Liver (tissue), 9 donors: ENCODE data around the gene ZNF260. TPM values are rescaled to one million over a fixed set of nuclear protein-coding genes. Genes with fewer than 3 reads are reported as not detected.
A peak's percentile ranks its signal among the peaks of the same experiment; 100 is the strongest.

Source experiments
- DNase-seq: peaks from one replicate; pipeline ENCODE4 v3.0.0-alpha.2; 2017; ENCODE audit warnings: low spot score
- H3K27ac ChIP-seq, 2 donors: one replicate each; pipeline ENCODE4 v1.7.0; 2013; ENCODE audit warnings: inconsistent platforms in 2 of 2, low read length in 2 of 2, control low read depth in 1 of 2, low read depth in 1 of 2, mild to moderate bottlenecking in 1 of 2
- H3K27me3 ChIP-seq, 4 donors: one replicate each; pipeline versions ENCODE4 v1.6.1 to v1.7.0; 2013; ENCODE audit warnings: low read length in 3 of 4, inconsistent platforms in 1 of 4, mild to moderate bottlenecking in 1 of 4, moderate library complexity in 1 of 4; ENCODE audit not compliant: control insufficient read depth in 4 of 4, insufficient read depth in 4 of 4
- H3K36me3 ChIP-seq, 4 donors: one replicate each; pipeline versions ENCODE4 v1.6.1 to v1.7.0; 2013; ENCODE audit warnings: low read length in 3 of 4, mild to moderate bottlenecking in 3 of 4, low read depth in 1 of 4, moderate library complexity in 1 of 4; ENCODE audit not compliant: control insufficient read depth in 4 of 4, insufficient read depth in 3 of 4
- H3K4me1 ChIP-seq, 4 donors: one replicate each; pipeline versions ENCODE4 v1.6.1 to v1.7.0; 2013; ENCODE audit warnings: low read length in 3 of 4, mild to moderate bottlenecking in 3 of 4, moderate library complexity in 1 of 4; ENCODE audit not compliant: control insufficient read depth in 4 of 4, insufficient read depth in 4 of 4
- H3K4me3 ChIP-seq, 3 donors: one replicate each; pipeline versions ENCODE4 v1.6.1 to v1.7.0; 2013; ENCODE audit warnings: low read length in 3 of 3, control low read depth in 1 of 3, low read depth in 1 of 3, mild to moderate bottlenecking in 1 of 3
- H3K9ac ChIP-seq, 2 donors: one replicate each; pipeline ENCODE4 v1.7.0; 2013; ENCODE audit warnings: low read length in 2 of 2, mild to moderate bottlenecking in 2 of 2, moderate library complexity in 2 of 2, control low read depth in 1 of 2, low read depth in 1 of 2
- H3K9me3 ChIP-seq, 4 donors: one replicate each; pipeline versions ENCODE4 v1.6.1 to v1.7.0; 2013; ENCODE audit warnings: low read length in 3 of 4; ENCODE audit not compliant: control insufficient read depth in 4 of 4
- EGR1 ChIP-seq, 2 donors: IDR thresholded peaks; 2 replicates each; pipeline ENCODE4 v1.6.1; 2016 to 2018; ENCODE audit warnings: antibody characterized with exemption in 2 of 2, low read depth in 2 of 2
- FOXA1 ChIP-seq: IDR thresholded peaks from 2 replicates; pipeline ENCODE4 v1.6.1; 2016; ENCODE audit warnings: antibody characterized with exemption
- FOXA2 ChIP-seq: IDR thresholded peaks from 2 replicates; pipeline ENCODE4 v1.6.1; 2016; ENCODE audit warnings: antibody characterized with exemption
- GABPA ChIP-seq, 2 donors: IDR thresholded peaks in 1 of 2; conservative IDR thresholded peaks in 1 of 2; 2 replicates each; pipeline ENCODE4 v1.6.1; 2016; ENCODE audit warnings: antibody characterized with exemption in 2 of 2, mild to moderate bottlenecking in 1 of 2, moderate library complexity in 1 of 2
- HNF4G ChIP-seq: IDR thresholded peaks from 2 replicates; pipeline ENCODE4 v1.6.1; 2016; ENCODE audit warnings: antibody characterized with exemption
- JUND ChIP-seq, 2 donors: IDR thresholded peaks; 2 replicates each; pipeline ENCODE4 v1.6.1; 2016; ENCODE audit warnings: antibody characterized with exemption in 2 of 2
- SP1 ChIP-seq: IDR thresholded peaks from 2 replicates; pipeline ENCODE4 v1.6.1; 2018; ENCODE audit warnings: antibody characterized with exemption, mild to moderate bottlenecking
- TAF1 ChIP-seq: conservative IDR thresholded peaks from 2 replicates; pipeline ENCODE4 v1.6.1; 2016; ENCODE audit warnings: antibody characterized with exemption, mild to moderate bottlenecking
- WGBS: extraction: QIAGEN DNeasy Blood & Tissue Kit; methylation state at CpG from one replicate; pipeline ENCODE4 v1.1.7; 2013; 5-methylcytosine and 5-hydroxymethylcytosine counted together
- polyA plus RNA-seq, 2 donors: library from polyadenylated mRNA; stranded (reverse) in 1 of 2; unstranded in 1 of 2; fragments of 200-250 nt in 1 of 2; fragments of >200 nt in 1 of 2; fragmentation: Nextera tagmentation in 1 of 2; extraction: Ambion mirVana in 1 of 2; gene quantifications; one replicate each; pipeline versions ENCODE4 v1.2.1 to v1.2.3, GENCODE V29; 2013 to 2015
- total RNA-seq, 2 donors: library from RNA; depleted of rRNA; stranded (reverse); fragments of >200 nt; gene quantifications; one replicate each; pipeline ENCODE4 v1.2.3, GENCODE V29; 2014
- TF ChIP-seq, protein P1 (sequence below): fragments of 150-350 bp; IDR thresholded peaks from 2 replicates; pipeline ENCODE4 v1.5.1; 2017; ENCODE audit warnings: improper control_type of control experiment, low read depth, low read length; ENCODE audit not compliant: missing input control
- TF ChIP-seq, protein P2 (sequence below): IDR thresholded peaks from 2 replicates; pipeline ENCODE4 v1.6.1; 2016; ENCODE audit warnings: antibody characterized with exemption
- TF ChIP-seq, protein P3 (sequence below): IDR thresholded peaks from 2 replicates; pipeline ENCODE4 v1.6.1; 2016; ENCODE audit warnings: antibody characterized with exemption, mild to moderate bottlenecking
- donor health status: healthy.
- donor health status: healthy.
- donor health status: healthy.
- donor health status: healthy.
- donor health status: healthy.

The ZNF260 gene
- total and polyA plus RNA-seq, 4 donors, result 1.7 to 10.4 (median 5.6) TPM

DNA sequence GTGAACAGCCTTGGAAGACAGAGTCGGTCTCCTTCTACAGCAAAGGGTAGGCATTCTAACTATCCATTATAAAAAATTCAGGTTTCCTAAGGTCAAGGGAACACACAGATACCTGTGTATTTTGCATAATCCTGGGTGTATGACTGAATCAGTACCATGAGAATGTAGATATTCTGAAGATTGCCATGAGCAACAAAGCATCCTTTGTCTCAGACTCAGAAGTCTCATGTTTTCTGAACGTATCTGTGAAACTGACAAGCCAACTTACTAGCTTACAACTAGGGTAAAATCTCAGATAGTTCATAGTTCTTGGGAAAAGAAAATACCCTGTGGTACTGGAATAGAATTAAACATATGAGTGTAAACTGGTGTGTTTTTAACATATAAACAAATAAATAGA, 45.2 kb downstream of the ZNF260 start:
- TF ChIP-seq HNF4G, result no peak
- TF ChIP-seq SP1, result no peak
- TF ChIP-seq, protein P1, sequence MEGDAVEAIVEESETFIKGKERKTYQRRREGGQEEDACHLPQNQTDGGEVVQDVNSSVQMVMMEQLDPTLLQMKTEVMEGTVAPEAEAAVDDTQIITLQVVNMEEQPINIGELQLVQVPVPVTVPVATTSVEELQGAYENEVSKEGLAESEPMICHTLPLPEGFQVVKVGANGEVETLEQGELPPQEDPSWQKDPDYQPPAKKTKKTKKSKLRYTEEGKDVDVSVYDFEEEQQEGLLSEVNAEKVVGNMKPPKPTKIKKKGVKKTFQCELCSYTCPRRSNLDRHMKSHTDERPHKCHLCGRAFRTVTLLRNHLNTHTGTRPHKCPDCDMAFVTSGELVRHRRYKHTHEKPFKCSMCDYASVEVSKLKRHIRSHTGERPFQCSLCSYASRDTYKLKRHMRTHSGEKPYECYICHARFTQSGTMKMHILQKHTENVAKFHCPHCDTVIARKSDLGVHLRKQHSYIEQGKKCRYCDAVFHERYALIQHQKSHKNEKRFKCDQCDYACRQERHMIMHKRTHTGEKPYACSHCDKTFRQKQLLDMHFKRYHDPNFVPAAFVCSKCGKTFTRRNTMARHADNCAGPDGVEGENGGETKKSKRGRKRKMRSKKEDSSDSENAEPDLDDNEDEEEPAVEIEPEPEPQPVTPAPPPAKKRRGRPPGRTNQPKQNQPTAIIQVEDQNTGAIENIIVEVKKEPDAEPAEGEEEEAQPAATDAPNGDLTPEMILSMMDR, result no peak
- TF ChIP-seq FOXA2, result no peak
- TF ChIP-seq GABPA (IDR thresholded peaks at IDR 0.05 in 1 of 2, conservative IDR thresholded peaks at IDR 0.05 in 1 of 2), result no peak
- no peak for TF ChIP-seq TAF1
- TF ChIP-seq EGR1 (IDR thresholded peaks at IDR 0.05; ENCODE audit: low read depth in 2 of 2), result no peak
- no peak for TF ChIP-seq FOXA1
- TF ChIP-seq JUND (IDR thresholded peaks at IDR 0.05), result no peak
- TF ChIP-seq, protein P2, sequence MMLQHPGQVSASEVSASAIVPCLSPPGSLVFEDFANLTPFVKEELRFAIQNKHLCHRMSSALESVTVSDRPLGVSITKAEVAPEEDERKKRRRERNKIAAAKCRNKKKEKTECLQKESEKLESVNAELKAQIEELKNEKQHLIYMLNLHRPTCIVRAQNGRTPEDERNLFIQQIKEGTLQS, result no peak
- TF ChIP-seq, protein P3, sequence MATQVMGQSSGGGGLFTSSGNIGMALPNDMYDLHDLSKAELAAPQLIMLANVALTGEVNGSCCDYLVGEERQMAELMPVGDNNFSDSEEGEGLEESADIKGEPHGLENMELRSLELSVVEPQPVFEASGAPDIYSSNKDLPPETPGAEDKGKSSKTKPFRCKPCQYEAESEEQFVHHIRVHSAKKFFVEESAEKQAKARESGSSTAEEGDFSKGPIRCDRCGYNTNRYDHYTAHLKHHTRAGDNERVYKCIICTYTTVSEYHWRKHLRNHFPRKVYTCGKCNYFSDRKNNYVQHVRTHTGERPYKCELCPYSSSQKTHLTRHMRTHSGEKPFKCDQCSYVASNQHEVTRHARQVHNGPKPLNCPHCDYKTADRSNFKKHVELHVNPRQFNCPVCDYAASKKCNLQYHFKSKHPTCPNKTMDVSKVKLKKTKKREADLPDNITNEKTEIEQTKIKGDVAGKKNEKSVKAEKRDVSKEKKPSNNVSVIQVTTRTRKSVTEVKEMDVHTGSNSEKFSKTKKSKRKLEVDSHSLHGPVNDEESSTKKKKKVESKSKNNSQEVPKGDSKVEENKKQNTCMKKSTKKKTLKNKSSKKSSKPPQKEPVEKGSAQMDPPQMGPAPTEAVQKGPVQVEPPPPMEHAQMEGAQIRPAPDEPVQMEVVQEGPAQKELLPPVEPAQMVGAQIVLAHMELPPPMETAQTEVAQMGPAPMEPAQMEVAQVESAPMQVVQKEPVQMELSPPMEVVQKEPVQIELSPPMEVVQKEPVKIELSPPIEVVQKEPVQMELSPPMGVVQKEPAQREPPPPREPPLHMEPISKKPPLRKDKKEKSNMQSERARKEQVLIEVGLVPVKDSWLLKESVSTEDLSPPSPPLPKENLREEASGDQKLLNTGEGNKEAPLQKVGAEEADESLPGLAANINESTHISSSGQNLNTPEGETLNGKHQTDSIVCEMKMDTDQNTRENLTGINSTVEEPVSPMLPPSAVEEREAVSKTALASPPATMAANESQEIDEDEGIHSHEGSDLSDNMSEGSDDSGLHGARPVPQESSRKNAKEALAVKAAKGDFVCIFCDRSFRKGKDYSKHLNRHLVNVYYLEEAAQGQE, result no peak
- H3K9ac ChIP-seq, result no peak overlapping the region
- no peak overlapping the region for H3K27ac ChIP-seq
- H3K4me1 ChIP-seq, result peaks cover 0 to 1% (median 0%) of the 10 kb centered on the region in 4 donors
- DNase-seq, result no peak
- no peaks in the 10 kb centered on the region for H3K27me3 ChIP-seq
- peaks cover 0 to 19% (median 12%) of the 10 kb centered on the region in 4 donors for H3K36me3 ChIP-seq
- 97% methylated on average over 2 of the region's 2 CpGs for WGBS
- peak overlapping the region in 1 of 3 donors; percentile 37 for H3K4me3 ChIP-seq
- H3K9me3 ChIP-seq, result peaks cover 10 to 31% (median 24%) of the 10 kb centered on the region in 4 donors

Other genes starting within 250 kb of the ZNF260 start
- 1 to 10 TPM; 3.4 to 5.1 TPM for gene ZFP14, start 149.1 kb downstream of the ZNF260 start, total RNA-seq
- 1 to 10 TPM in 1 of 2 donors, under 1 TPM in 1; 0.43 to 3.4 TPM for gene ZFP14, start 149.1 kb downstream of the ZNF260 start, polyA plus RNA-seq
- gene ZFP82, start 109.6 kb downstream of the ZNF260 start, total RNA-seq, result 1 to 10 TPM; 1.3 to 3.1 TPM
- gene ZFP82, start 109.6 kb downstream of the ZNF260 start, polyA plus RNA-seq, result under 1 TPM; 0.40 to 0.79 TPM
- gene ZNF566, start 38.7 kb downstream of the ZNF260 start, total RNA-seq, result 10 to 100 TPM in 1 of 2 donors, 1 to 10 TPM in 1; 10.0 to 11.1 TPM
- 1 to 10 TPM; 1.5 to 2.7 TPM for gene ZNF566, start 38.7 kb downstream of the ZNF260 start, polyA plus RNA-seq
- 1 to 10 TPM; 4.0 to 9.5 TPM for gene ZNF529, start 45.0 kb upstream of the ZNF260 start, total RNA-seq
- 1 to 10 TPM; 1.4 to 2.0 TPM for gene ZNF529, start 45.0 kb upstream of the ZNF260 start, polyA plus RNA-seq
- gene ZNF382, start 77.0 kb upstream of the ZNF260 start, total RNA-seq, result 1 to 10 TPM; 2.5 to 3.8 TPM
- gene ZNF382, start 77.0 kb upstream of the ZNF260 start, polyA plus RNA-seq, result under 1 TPM; 0.20 to 0.26 TPM
- 1 to 10 TPM; 3.7 to 3.8 TPM for gene ZNF461, start 138.6 kb upstream of the ZNF260 start, total RNA-seq
- 1 to 10 TPM in 1 of 2 donors, under 1 TPM in 1; 0.90 to 1.6 TPM for gene ZNF461, start 138.6 kb upstream of the ZNF260 start, polyA plus RNA-seq
- gene ZNF567, start 159.3 kb upstream of the ZNF260 start, total RNA-seq, result 1 to 10 TPM; 3.5 to 4.3 TPM
- 1 to 10 TPM; 1.7 TPM for gene ZNF567, start 159.3 kb upstream of the ZNF260 start, polyA plus RNA-seq
- 1 to 10 TPM; 3.2 to 5.0 TPM for gene ZNF850, start 244.5 kb upstream of the ZNF260 start, total RNA-seq
- under 1 TPM; 0.15 to 0.20 TPM for gene ZNF850, start 244.5 kb upstream of the ZNF260 start, polyA plus RNA-seq